GM10266 (cell line): ENCODE data around the gene TRIM15.
A peak's percentile ranks its signal among the peaks of the same experiment; 100 is the strongest.

ENCODE experiments used
- DNase-seq: peaks from one replicate; pipeline ENCODE4 v3.0.0; 2012; ENCODE audit errors: extremely low spot score
- TF ChIP-seq, protein P1 (sequence below): IDR thresholded peaks from 2 replicates; pipeline ENCODE4 v1.5.1; 2012; ENCODE audit warnings: mild to moderate bottlenecking, low read depth; ENCODE audit not compliant: control insufficient read depth, insufficient read depth; ENCODE audit errors: missing control alignments

The TRIM15 gene

GRCh38 chr6:30195951-30196350, 32.6 kb downstream of the TRIM15 start:
- no peak for DNase-seq
- TF ChIP-seq, protein P1, sequence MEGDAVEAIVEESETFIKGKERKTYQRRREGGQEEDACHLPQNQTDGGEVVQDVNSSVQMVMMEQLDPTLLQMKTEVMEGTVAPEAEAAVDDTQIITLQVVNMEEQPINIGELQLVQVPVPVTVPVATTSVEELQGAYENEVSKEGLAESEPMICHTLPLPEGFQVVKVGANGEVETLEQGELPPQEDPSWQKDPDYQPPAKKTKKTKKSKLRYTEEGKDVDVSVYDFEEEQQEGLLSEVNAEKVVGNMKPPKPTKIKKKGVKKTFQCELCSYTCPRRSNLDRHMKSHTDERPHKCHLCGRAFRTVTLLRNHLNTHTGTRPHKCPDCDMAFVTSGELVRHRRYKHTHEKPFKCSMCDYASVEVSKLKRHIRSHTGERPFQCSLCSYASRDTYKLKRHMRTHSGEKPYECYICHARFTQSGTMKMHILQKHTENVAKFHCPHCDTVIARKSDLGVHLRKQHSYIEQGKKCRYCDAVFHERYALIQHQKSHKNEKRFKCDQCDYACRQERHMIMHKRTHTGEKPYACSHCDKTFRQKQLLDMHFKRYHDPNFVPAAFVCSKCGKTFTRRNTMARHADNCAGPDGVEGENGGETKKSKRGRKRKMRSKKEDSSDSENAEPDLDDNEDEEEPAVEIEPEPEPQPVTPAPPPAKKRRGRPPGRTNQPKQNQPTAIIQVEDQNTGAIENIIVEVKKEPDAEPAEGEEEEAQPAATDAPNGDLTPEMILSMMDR = no peak

DNA sequence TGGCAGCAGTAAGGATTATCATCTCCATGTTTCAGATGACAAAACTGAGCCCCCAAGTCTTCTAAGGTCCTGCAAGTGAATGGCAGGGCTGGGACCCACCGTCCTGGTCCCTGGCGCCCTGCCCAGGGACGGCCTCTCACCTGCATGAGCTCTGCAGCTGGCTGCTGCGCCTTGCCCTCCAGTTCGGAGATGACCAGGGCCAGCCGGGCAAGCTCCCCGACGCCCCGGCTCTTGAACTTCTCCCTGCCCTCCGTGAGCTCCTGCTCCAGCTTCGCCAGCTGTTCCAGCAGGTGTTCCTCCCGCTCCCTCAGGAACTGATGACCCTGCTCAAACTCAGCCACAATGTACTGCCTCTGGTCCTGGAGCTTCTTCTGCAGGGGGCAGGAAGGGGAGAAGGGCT, 33.0 kb downstream of the TRIM15 start:
- DNase-seq = no peak
- TF ChIP-seq, protein P1 = no peak

GRCh38 chr6:30198166-30199084, 35.1 kb downstream of the TRIM15 start:
- no peak for DNase-seq
- TF ChIP-seq, protein P1 = no peak

DNA sequence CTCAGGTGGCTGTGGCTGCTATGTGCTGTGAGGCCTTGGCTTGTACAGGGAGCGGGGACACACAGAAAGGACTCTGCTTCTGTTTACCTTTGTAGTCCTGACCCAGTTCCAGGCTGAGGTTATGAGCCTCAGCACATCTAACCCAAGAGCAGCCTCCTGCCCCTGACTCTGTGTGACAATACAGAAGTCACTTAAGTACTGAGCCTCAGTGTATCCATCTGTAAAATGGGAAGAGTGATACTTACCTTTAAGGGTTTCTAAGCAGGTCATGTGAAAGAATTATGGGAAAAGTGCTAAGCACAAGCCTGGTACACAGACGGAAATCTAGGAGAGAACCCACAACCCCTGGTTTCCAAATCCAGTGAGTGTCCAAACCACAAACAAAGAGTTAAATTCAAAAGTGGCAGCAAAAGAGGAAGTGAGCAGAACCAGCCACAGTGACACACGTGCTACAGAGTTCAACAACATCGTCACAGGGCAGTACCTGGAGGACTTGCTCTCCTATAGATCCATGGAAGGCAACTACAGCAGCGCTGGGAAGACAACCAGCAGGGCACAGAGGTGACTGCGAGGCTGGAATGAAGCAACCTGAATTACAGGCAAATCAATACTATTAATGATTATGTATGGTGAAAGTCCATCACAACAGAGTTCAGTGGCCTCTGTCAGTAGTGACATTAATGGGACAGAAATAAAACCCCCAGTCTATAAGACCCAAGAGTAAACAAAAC, 37.4 kb downstream of the TRIM15 start:
- DNase-seq = peak; percentile 66
- TF ChIP-seq, protein P1 = no peak

- no peak for DNase-seq
- TF ChIP-seq, protein P1 = no peak
These were observed 39.0 kb downstream of the TRIM15 start for GRCh38 chr6:30202366-30202765.

DNA sequence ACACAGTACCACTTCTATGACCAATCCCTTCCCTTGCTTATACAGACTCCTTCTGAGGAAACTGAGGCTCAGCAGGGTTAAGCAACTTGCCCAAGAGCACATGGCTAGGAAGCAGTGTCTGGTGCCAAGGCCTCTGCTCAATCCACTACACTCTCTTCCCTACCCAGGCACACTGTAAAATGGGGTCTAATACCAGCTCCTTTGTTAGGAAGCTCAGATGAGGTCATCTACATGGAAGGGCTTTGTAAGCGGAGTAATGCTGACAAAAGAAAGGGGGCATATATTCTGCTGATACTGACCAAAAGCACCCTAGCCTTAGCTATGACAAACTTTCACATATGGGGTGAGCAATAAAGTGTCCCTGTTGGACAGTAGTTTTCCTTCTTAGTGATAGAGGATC, 40.8 kb downstream of the TRIM15 start:
- TF ChIP-seq, protein P1 = no peak
- DNase-seq = no peak

- TF ChIP-seq, protein P1 = no peak
- DNase-seq = no peak
These were observed 42.8 kb downstream of the TRIM15 start for GRCh38 chr6:30206152-30206551.
